GM12892 (cell line): ENCODE data around the gene PRRX2.

ENCODE experiments used
- POLR2A ChIP-seq: IDR thresholded peaks from 2 replicates; pipeline ENCODE4 v1.6.1; 2011; ENCODE audit warnings: low read depth, low read length, control low read depth
- TAF1 ChIP-seq: IDR thresholded peaks from 2 replicates; pipeline ENCODE4 v1.6.1; 2011; ENCODE audit warnings: low read depth, mild to moderate bottlenecking, control low read depth, low read length, borderline replicate concordance

- TF ChIP-seq POLR2A = no peak
- TF ChIP-seq TAF1 = no peak
These were observed 82.8 kb downstream of the PRRX2 start for GRCh38 chr9:129748249-129748648.
